Tibial artery (tissue), 4 donors: ENCODE results near the gene RHCE.

Experiments used
- DNase-seq, 2 donors: peaks; one replicate each; pipeline ENCODE4 v3.0.0-alpha.2; 2019
- H3K27ac ChIP-seq, 2 donors: fragments of 200-600 bp; sonication (generic) in 1 of 2; 1 replicate in 1 of 2; 2 replicates in 1 of 2; pipeline ENCODE4 v1.5.1; 2018 to 2019; ENCODE audit warnings: mild to moderate bottlenecking in 1 of 2
- H3K27me3 ChIP-seq, 2 donors: fragments of 200-600 bp; sonication (generic) in 1 of 2; one replicate each; pipeline versions ENCODE4 v1.5.1 to v1.6.0; 2016 to 2019
- H3K36me3 ChIP-seq, 3 donors: fragments of 200-600 bp; sonication (generic) in 2 of 3; one replicate each; pipeline ENCODE4 v1.5.1; 2016 to 2019; ENCODE audit warnings: mild to moderate bottlenecking in 2 of 3
- H3K4me1 ChIP-seq, 4 donors: fragments of 200-600 bp; sonication (generic) in 2 of 4; 1 replicate in 3 of 4; 2 replicates in 1 of 4; pipeline ENCODE4 v1.5.1; 2016 to 2019
- H3K4me3 ChIP-seq, 2 donors: fragments of 200-600 bp; sonication (generic) in 1 of 2; 1 replicate in 1 of 2; 2 replicates in 1 of 2; pipeline ENCODE4 v1.5.1; 2018 to 2019; ENCODE audit warnings: mild to moderate bottlenecking in 2 of 2
- H3K9me3 ChIP-seq, 3 donors: fragments of 200-600 bp; sonication (generic) in 1 of 3; one replicate each; pipeline ENCODE4 v1.5.1; 2016 to 2019
- intact Hi-C: fragments of 100-400 bp; cut with DNase I; formaldehyde crosslinking; loops from one replicate; pipeline ENCODE4 v1.15.0; 2023; ENCODE audit warnings: low total_unique reads
- TF ChIP-seq, protein P1 (sequence below), 2 experiments: fragments of 200-600 bp in 1 of 2; fragments of 450-650 bp in 1 of 2; IDR thresholded peaks; one replicate each; pipeline ENCODE4 v1.5.1; 2017 to 2019; ENCODE audit warnings: antibody characterized with exemption in 2 of 2, mild to moderate bottlenecking in 1 of 2, moderate library complexity in 1 of 2

RHCE gene

DNA sequence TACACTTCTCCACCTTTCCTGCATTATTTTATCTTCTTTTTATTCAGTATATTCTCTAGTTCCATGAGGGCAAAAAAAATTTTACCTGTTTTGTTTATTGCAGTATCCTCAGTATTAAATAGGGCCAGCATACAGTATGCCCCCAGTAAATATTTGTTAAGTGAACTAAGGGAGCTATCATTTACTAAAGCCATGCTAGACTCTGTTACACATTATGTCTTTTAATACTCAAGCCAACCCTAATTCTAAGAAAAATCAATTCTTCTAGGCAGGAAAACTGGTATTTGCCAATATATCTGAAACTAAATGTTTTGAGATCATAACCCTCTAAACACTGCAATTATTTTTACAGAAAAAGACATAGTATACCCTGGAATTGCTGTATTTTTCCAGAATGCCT is 64.2 kb downstream of the RHCE start:
- no peak for DNase-seq
- no peak overlapping the region for H3K27ac ChIP-seq
- TF ChIP-seq, protein P1, sequence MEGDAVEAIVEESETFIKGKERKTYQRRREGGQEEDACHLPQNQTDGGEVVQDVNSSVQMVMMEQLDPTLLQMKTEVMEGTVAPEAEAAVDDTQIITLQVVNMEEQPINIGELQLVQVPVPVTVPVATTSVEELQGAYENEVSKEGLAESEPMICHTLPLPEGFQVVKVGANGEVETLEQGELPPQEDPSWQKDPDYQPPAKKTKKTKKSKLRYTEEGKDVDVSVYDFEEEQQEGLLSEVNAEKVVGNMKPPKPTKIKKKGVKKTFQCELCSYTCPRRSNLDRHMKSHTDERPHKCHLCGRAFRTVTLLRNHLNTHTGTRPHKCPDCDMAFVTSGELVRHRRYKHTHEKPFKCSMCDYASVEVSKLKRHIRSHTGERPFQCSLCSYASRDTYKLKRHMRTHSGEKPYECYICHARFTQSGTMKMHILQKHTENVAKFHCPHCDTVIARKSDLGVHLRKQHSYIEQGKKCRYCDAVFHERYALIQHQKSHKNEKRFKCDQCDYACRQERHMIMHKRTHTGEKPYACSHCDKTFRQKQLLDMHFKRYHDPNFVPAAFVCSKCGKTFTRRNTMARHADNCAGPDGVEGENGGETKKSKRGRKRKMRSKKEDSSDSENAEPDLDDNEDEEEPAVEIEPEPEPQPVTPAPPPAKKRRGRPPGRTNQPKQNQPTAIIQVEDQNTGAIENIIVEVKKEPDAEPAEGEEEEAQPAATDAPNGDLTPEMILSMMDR (IDR thresholded peaks at IDR 0.05), result no peak
- H3K36me3 ChIP-seq, result peaks cover 63 to 83% (median 71%) of the 10 kb centered on the region in 3 donors
- no peaks in the 10 kb centered on the region for H3K27me3 ChIP-seq
- no peak overlapping the region for H3K4me3 ChIP-seq
- H3K9me3 ChIP-seq, result no peaks in the 10 kb centered on the region
- intact Hi-C loops, result no loop called here
- H3K4me1 ChIP-seq, result peaks cover 0 to 22% (median 0%) of the 10 kb centered on the region in 4 donors

DNA sequence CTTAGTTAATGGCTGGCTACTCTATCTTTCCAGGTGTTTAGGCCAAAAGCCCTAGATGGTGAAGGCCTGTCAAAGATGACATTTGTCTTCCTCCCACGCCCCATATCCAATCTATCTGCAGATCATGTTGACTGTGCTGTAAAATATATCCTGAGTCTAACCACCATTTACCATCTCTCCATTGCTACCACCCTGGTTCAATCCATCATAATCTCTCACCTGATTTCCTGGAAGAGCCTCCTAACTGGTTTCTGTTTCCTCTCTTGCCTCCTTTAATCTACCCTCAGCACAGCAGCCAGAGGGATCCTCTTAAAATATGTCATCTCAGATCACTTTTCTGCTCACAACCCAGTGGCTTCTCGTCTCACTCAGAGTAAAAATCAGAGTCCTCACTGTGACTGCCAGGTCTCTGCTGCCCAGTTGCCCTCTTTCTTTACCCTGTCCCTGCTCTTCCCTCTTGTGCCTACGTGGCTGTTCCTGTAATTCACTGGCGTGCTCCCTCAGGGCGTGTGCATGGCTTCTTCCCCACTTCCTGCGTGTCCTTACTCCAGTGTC is 64.7 kb downstream of the RHCE start:
- no peak overlapping the region for H3K27ac ChIP-seq
- H3K9me3 ChIP-seq, result no peaks in the 10 kb centered on the region
- H3K36me3 ChIP-seq, result peaks cover 62 to 78% (median 65%) of the 10 kb centered on the region in 3 donors
- H3K27me3 ChIP-seq, result no peaks in the 10 kb centered on the region
- TF ChIP-seq, protein P1 (IDR thresholded peaks at IDR 0.05), result no peak
- H3K4me1 ChIP-seq, result peaks cover 0 to 17% (median 0%) of the 10 kb centered on the region in 4 donors
- DNase-seq, result no peak
- no peak overlapping the region for H3K4me3 ChIP-seq
- intact Hi-C loops, result no loop called here

DNA sequence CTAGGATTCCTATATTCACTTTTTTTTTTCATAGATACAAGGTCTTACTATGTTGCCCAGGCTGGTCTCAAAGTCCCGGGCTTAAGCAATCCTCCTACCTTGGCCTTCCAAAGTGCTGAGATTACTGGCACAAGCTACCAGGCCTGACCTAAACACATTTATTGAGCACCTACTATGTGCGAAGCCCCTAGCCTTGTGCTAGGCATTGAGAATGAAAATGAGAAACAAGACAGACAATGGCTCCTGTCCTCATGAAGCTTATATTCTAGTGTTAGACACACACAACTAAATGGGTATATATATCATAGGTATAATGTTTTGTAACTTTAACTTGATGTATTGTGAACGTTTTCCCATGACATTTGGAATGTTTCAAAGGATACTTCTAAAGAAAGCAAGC is 71.0 kb downstream of the RHCE start:
- H3K36me3 ChIP-seq, result peaks cover 52 to 60% (median 55%) of the 10 kb centered on the region in 3 donors

DNA sequence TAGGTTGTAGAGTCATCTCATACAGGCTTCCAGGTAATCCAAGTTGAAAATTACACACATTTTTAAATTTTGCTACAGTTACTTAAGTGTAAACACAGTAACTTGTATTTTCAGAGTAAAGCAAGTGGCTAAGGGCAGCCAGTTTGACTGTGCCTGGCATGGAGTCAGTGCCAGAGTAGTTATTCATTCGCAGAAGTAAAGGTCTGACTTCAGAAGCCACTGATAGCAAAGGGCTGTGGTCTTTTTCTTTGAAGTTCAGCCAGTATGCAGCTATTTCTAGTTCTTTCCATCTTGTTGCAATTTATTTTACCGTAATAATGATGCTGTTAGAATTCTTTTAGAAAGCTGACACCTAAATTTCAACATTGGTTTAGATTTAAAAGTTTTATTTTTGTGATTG is 73.1 kb downstream of the RHCE start:
- Histone ChIP-seq H3K27me3 (no peaks in the 10 kb centered on the region), H3K36me3 (peaks cover 40 to 51% (median 40%) of the 10 kb centered on the region in 3 donors), H3K4me1 (peaks cover 0 to 15% (median 3%) of the 10 kb centered on the region in 4 donors), H3K27ac (no peak overlapping the region), H3K9me3 (no peaks in the 10 kb centered on the region), H3K4me3 (no peak overlapping the region)
- no peak for DNase-seq
- intact Hi-C loops, result no loop called here
- TF ChIP-seq, protein P1 (IDR thresholded peaks at IDR 0.05), result no peak

More for the DNA sequence above, 71.0 kb downstream of the RHCE start:
- Histone ChIP-seq H3K27ac (no peak overlapping the region), H3K27me3 (no peaks in the 10 kb centered on the region), H3K4me3 (no peak overlapping the region), H3K9me3 (no peaks in the 10 kb centered on the region), H3K4me1 (peaks cover 0 to 6% (median 0%) of the 10 kb centered on the region in 4 donors)
- DNase-seq, result no peak
- TF ChIP-seq, protein P1 (IDR thresholded peaks at IDR 0.05), result no peak
- intact Hi-C loops, result no loop called here

DNA sequence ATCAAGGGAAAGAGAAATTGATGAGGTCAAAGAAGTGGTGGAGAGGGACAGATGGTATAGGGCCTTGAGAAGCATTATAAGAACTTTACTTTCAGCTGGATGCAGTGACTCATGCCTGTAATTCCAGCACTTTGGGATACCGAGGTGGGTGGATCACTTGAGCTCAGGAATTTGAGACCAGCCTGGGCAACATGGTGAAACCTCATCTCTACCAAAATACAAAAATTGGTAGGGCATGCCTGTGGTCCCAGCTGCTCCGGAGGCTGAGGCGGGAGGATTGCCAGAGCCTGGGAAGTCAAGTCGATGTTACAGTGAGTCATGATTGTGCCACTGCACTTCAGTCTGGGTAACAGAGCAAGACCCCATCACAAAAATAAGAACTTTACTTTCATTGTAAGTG is 76.8 kb downstream of the RHCE start:
- Histone ChIP-seq H3K9me3 (no peaks in the 10 kb centered on the region), H3K27ac (no peak overlapping the region), H3K27me3 (no peaks in the 10 kb centered on the region), H3K36me3 (peaks cover 18 to 41% (median 31%) of the 10 kb centered on the region in 3 donors), H3K4me3 (no peak overlapping the region), H3K4me1 (peaks cover 0 to 41% (median 17%) of the 10 kb centered on the region in 4 donors)
- TF ChIP-seq, protein P1 (IDR thresholded peaks at IDR 0.05), result no peak
- intact Hi-C loops, result loop anchor here (5.0 kb wide), 1 partner anchor 92 kb away; no protein-coding TSS in a partner anchor
- no peak for DNase-seq
